Measurements from ENCODE around the gene PDCD2. TPM values are rescaled to one million over a fixed set of nuclear protein-coding genes. Genes with fewer than 3 reads are reported as not detected.
A peak's percentile ranks its signal among the peaks of the same experiment; 100 is the strongest.
"Not testable (repeated sequence)": the region's sequence is repeated elsewhere in the genome, so short reads cannot be mapped to it uniquely, and the experiment has no call there.

PDCD2 gene
- polyA plus RNA-seq, 4 donors, result 74.6 to 88.6 (median 84.8) TPM

- DNase-seq (ENCODE audit: low read depth in 4 of 4, low spot score in 3 of 4), result peak in 3 of 4 donors; percentile 45 to 63 (median 46)
Measured at GRCh38 chr6:170553534-170554012, 30.9 kb downstream of the PDCD2 start.

GRCh38 chr6:170552765-170553533 is 31.5 kb downstream of the PDCD2 start, which contains the start of gene PSMB1:
TSS of gene PSMB1 (minus strand) at chr6:170553307. CDS start at chr6:170553242, 65 bp downstream.
- peak; percentile 86 to 92 (median 89) for DNase-seq (ENCODE audit: low read depth in 4 of 4, low spot score in 3 of 4)

- DNase-seq (ENCODE audit: low read depth in 4 of 4, low spot score in 3 of 4), result no peak
Measured at GRCh38 chr6:170545405-170545804, 39.0 kb downstream of the PDCD2 start.

- DNase-seq (ENCODE audit: low read depth in 4 of 4, low spot score in 3 of 4), result no peak
Measured at GRCh38 chr6:170542031-170542719, 42.3 kb downstream of the PDCD2 start.

- no peak for DNase-seq (ENCODE audit: low read depth in 4 of 4, low spot score in 3 of 4)
Measured at GRCh38 chr6:170537329-170537728, 47.1 kb downstream of the PDCD2 start.

GRCh38 chr6:170536671-170537070 is 47.8 kb downstream of the PDCD2 start:
- no peak for DNase-seq (ENCODE audit: low read depth in 4 of 4, low spot score in 3 of 4)

- DNase-seq (ENCODE audit: low read depth in 4 of 4, low spot score in 3 of 4), result no peak
Measured at GRCh38 chr6:170535004-170535403, 49.4 kb downstream of the PDCD2 start.

- no peak for DNase-seq (ENCODE audit: low read depth in 4 of 4, low spot score in 3 of 4)
Measured at GRCh38 chr6:170533792-170534191, 50.6 kb downstream of the PDCD2 start.

GRCh38 chr6:170532867-170533488 is 51.5 kb downstream of the PDCD2 start:
- no peak for DNase-seq (ENCODE audit: low read depth in 4 of 4, low spot score in 3 of 4)

- peak; percentile 58 to 75 (median 68) for DNase-seq (ENCODE audit: low read depth in 4 of 4, low spot score in 3 of 4)
Measured at GRCh38 chr6:170529839-170530469, 54.5 kb downstream of the PDCD2 start.

- not testable (repeated sequence) for DNase-seq (ENCODE audit: low read depth in 4 of 4, low spot score in 3 of 4)
Measured at GRCh38 chr6:170527995-170528394, 56.4 kb downstream of the PDCD2 start.

GRCh38 chr6:170525795-170526194 is 58.6 kb downstream of the PDCD2 start:
- no peak for DNase-seq (ENCODE audit: low read depth in 4 of 4, low spot score in 3 of 4)

Other genes with a start within 250 kb of the PDCD2 start
- gene PSMB1, start 31.3 kb downstream of the PDCD2 start, polyA plus RNA-seq (ENCODE audit: insufficient read length in 4 of 4), result 100 to 1,000 TPM; 204 to 216 (median 212) TPM
- 10 to 100 TPM; 21.6 to 25.5 (median 22.9) TPM for gene TBP, start 30.3 kb downstream of the PDCD2 start, polyA plus RNA-seq (ENCODE audit: insufficient read length in 4 of 4)